ENCODE data around the gene ATP6V0B.

Gene ATP6V0B

GRCh38 chr1:43932786-43933385 is 41.9 kb upstream of the ATP6V0B start:
- H3K27me3 ChIP-seq: peaks cover 0 to 13% of the 10 kb centered on the region in 2 donors
- peaks cover 0 to 18% (median 9%) of the 10 kb centered on the region in 3 donors for H3K36me3 ChIP-seq
- TF ChIP-seq, protein P1, sequence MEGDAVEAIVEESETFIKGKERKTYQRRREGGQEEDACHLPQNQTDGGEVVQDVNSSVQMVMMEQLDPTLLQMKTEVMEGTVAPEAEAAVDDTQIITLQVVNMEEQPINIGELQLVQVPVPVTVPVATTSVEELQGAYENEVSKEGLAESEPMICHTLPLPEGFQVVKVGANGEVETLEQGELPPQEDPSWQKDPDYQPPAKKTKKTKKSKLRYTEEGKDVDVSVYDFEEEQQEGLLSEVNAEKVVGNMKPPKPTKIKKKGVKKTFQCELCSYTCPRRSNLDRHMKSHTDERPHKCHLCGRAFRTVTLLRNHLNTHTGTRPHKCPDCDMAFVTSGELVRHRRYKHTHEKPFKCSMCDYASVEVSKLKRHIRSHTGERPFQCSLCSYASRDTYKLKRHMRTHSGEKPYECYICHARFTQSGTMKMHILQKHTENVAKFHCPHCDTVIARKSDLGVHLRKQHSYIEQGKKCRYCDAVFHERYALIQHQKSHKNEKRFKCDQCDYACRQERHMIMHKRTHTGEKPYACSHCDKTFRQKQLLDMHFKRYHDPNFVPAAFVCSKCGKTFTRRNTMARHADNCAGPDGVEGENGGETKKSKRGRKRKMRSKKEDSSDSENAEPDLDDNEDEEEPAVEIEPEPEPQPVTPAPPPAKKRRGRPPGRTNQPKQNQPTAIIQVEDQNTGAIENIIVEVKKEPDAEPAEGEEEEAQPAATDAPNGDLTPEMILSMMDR (IDR thresholded peaks at IDR 0.05): no peak
- no peaks in the 10 kb centered on the region for H3K9me3 ChIP-seq
- peaks cover 0 to 41% (median 27%) of the 10 kb centered on the region in 4 donors for H3K4me1 ChIP-seq
- intact Hi-C loops (cut with DNase I; ENCODE audit: low total_unique reads): no loop called here
- DNase-seq: no peak
- H3K27ac ChIP-seq: no peak overlapping the region
- H3K4me3 ChIP-seq: peak overlapping the region; percentile 44 to 51

GRCh38 chr1:43933386-43934100 is 41.2 kb upstream of the ATP6V0B start, which contains the start of gene ARTN:
ARTN (plus strand) TSS chr1:43933801; CDS start chr1:43935657, 1,856 bp downstream.
- no peaks in the 10 kb centered on the region for H3K9me3 ChIP-seq
- peaks cover 0 to 18% (median 9%) of the 10 kb centered on the region in 3 donors for H3K36me3 ChIP-seq
- H3K4me1 ChIP-seq: peaks cover 0 to 41% (median 27%) of the 10 kb centered on the region in 4 donors
- intact Hi-C loops (cut with DNase I; ENCODE audit: low total_unique reads): loop anchor here (2.0 kb wide), 1 partner anchor 171 kb away; no protein-coding TSS in a partner anchor
- TF ChIP-seq, protein P1 (IDR thresholded peaks at IDR 0.05): no peak
- H3K27ac ChIP-seq: peak within 1 kb of the TSS in 1 of 2 donors; percentile 14
- no peak for DNase-seq
- H3K27me3 ChIP-seq: peaks cover 0 to 13% of the 10 kb centered on the region in 2 donors
- peak within 1 kb of the TSS; percentile 44 to 51 for H3K4me3 ChIP-seq

DNA sequence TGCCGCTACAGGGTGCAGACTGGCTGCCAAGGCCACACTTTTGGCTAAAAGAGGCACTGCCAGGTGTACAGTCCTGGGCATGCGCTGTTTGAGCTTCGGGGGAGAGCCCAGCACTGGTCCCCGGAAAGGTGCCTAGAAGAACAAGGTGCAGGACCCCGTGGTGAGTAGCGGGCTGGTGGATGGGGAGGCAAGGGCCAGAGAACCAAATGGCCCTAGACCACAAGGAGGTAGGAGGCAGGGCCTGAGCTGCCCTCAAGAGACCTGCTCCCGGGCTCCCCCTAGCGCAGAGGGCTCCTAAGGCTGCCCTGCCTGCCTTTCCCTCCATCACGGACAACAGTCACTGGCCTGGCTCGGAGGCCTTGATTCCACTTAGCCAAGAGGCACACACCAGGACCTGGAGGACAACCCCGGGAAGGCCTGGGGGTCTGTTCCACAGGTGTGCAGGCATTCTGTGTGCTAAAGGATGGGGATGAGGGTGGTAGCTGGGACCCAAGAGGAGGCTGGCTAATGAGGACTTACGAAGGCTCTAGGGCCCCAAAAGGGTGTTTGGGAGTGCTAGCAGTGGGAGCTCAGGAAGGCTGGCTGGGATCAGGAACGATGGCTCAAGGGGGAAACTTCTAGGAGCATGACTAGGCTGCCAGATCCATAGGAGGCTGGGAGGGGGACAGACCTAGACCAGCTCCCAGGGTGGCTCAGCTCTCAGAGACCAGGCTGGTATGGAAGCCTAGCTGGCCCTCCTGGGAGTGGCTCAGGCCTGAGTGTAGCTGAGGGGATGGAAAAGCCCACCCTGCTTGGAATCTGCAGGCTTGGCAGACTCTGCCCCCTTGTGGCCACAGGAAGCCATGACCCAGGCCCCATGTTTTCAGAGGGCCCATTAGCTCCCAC is 40.4 kb upstream of the ATP6V0B start:
- TF ChIP-seq, protein P1 (IDR thresholded peaks at IDR 0.05): peak; percentile 84 to 87
- intact Hi-C loops (cut with DNase I; ENCODE audit: low total_unique reads): loop anchor here (2.0 kb wide), 1 partner anchor 172 kb away; no protein-coding TSS in a partner anchor
- DNase-seq: no peak
- Histone ChIP-seq H3K4me1 (peaks cover 0 to 41% (median 27%) of the 10 kb centered on the region in 4 donors), H3K36me3 (peaks cover 0 to 18% (median 9%) of the 10 kb centered on the region in 3 donors), H3K9me3 (no peaks in the 10 kb centered on the region), H3K27me3 (peaks cover 0 to 13% of the 10 kb centered on the region in 2 donors), H3K27ac (peak overlapping the region in 1 of 2 donors; percentile 14), H3K4me3 (peak overlapping the region; percentile 44 to 51)

GRCh38 chr1:43934986-43935324 is 39.8 kb upstream of the ATP6V0B start:
- no peaks in the 10 kb centered on the region for H3K9me3 ChIP-seq
- H3K27ac ChIP-seq: no peak overlapping the region
- H3K4me1 ChIP-seq: peaks cover 0 to 41% (median 27%) of the 10 kb centered on the region in 4 donors
- TF ChIP-seq, protein P1 (IDR thresholded peaks at IDR 0.05): no peak
- intact Hi-C loops (cut with DNase I; ENCODE audit: low total_unique reads): loop anchor here (2.0 kb wide), 1 partner anchor 172 kb away; no protein-coding TSS in a partner anchor
- H3K36me3 ChIP-seq: peaks cover 0 to 14% (median 7%) of the 10 kb centered on the region in 3 donors
- no peak for DNase-seq
- H3K4me3 ChIP-seq: no peak overlapping the region
- H3K27me3 ChIP-seq: peaks cover 0 to 13% of the 10 kb centered on the region in 2 donors

Data from tibial artery (tissue), 4 donors.